Measurements from ENCODE around the gene C2CD2.
"Not testable (repeated sequence)": the region's sequence is repeated elsewhere in the genome, so short reads cannot be mapped to it uniquely, and the experiment has no call there.

Gene C2CD2

DNA sequence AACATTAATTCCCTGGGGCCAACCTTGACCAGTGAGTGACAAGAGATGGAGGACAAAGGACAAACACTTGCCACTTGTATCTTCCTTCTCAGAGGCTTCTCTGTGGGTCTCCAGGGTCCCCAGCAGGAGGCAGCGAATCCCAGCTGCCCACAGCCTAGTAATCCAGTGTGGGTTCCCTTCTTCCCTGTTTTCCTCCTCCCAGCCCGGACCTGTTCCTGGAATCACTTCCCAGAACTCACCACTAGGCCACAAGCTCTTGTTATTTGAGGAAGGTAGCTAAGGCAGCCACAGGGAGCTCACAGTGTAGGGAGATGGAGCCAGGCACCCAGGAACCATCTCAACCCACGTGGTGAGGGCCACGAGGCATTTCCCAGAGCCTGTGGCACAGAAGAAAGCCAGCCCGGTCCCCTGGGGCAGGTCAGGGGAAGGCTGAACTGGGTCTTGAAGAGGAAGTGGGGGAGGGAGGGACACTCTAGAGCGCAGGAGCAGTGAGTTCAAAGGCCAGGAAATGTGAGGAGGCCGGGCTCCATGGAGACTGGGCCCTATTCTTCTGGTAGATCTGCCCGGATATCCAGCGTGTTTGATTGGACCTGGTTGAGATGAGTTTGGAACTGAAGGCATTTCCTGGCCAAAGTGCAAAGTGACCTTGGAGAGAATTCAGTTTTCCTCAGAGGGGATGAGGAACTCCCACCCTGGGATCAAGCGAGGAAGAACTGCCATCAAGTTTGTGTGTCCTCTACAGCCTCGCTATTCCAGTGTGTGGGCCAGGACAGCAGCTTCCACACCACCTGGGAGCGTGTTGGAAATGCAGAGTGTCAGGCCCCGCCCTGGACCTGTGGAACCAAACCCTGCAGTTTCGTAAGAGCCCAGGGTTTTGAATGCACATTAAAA, 20.3 kb upstream of the C2CD2 start:
- FAIRE-seq = no peak

DNA sequence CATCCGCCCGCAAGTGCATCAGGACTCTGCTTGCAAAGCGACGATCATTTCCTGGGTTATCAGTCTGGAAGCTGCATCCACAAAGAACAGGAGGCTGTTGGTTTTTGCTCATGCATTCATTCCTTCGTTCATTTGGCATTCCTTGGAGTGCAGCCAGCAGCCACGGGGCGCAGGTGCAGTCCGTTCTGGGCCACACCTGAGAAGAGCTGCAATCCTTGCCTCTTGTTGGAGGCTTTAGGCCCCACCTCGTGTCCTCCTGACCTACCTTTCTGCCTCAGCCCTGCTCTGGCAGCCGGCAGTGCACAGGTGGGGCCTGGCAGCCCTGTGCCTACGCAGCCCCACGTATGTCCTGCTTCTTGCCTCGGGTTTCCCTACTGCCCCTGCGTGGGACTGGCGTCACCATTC, 19.6 kb upstream of the C2CD2 start:
- no peak for FAIRE-seq

DNA sequence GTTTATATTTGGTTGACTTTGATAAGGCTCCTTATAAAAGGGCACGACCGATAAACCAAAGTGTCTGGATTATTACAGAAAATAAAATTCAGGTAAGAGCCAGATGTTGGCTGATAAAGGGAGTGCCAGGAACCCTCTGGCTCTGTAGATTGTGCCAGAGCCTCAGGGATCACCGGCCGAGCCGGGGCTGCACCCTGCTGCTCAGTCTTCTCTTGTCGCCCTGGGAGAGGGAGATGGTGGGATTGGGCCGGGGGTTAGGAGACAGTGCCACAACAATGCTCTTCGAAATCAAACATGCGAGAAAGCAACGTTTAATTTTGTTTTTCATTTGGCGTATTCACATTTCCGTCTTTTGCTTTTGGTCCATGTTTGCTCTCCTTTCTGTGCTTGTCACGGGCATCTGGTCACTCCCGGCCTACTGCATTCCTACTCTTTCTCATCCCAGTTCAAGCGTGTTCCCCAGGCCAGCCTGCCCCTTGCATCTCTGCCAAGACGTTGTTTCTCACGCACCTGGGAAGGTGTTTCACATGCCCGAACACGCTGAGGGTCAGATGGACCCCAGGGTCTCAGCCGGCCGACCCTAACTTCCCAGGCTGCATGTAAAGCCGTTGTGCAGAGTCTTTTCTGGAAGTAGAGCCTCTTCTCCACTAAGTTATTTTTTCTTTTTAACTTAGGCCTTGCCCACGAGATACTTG, 18.8 kb upstream of the C2CD2 start:
- no peak for FAIRE-seq

- no peak for FAIRE-seq
Observed at GRCh38 chr21:41971891-41972290, 18.1 kb upstream of the C2CD2 start.

- no peak for FAIRE-seq
Observed at GRCh38 chr21:41970751-41971653, 17.2 kb upstream of the C2CD2 start.

- no peak for FAIRE-seq
Observed at GRCh38 chr21:41970106-41970391, 16.2 kb upstream of the C2CD2 start.

- FAIRE-seq = no peak
Observed at GRCh38 chr21:41967708-41968107, 13.9 kb upstream of the C2CD2 start.

GRCh38 chr21:41966872-41967621, 13.2 kb upstream of the C2CD2 start:
- FAIRE-seq = no peak

GRCh38 chr21:41966041-41966833, 12.4 kb upstream of the C2CD2 start:
- no peak for FAIRE-seq

DNA sequence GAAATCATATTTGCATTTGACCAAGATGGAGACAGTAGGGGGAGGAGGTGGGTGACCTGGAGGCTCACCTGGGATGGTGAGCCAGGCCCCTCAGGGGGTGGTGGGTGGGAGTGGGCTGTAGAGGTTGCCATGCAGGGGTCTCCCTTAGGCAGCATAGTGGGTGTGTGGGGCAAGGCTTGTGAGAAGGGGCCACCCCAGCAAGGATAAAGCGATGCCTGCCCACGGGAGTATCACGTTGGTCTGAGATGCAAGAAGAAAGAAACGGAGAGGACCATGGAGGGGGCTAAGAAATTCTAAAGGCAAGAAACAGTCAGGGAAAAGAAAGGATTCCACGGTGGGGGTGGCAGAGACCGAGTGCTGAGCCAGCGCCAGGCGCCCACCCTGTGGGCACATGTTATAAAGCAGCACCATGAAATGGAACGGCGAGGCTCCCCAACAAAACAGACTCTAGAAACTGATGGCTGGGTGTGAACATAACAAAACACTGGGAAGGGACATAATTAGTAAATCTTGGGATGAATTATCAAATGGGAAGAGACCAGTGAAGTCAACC, 11.7 kb upstream of the C2CD2 start:
- no peak for FAIRE-seq

DNA sequence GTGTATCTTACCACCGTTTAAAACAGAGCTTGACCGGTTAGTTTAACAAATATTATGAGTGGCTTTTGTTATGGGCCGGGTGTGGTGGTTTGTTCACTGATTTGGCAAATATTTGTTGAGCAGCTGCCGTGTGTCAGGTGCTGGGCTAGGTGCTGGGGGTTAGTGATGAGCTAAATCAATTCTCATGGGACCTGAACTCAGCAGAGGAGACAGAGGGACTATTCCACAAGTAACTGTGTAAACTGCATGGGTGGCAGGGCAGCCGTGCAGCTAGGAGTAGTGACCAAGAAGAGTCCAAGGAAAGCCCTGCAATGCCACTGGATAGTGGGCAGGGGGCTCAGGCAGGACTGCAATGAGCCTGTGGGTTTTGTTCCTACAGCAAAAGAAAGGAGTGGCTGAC, 11.2 kb upstream of the C2CD2 start:
- FAIRE-seq = no peak

- no peak for FAIRE-seq
Observed at GRCh38 chr21:41964171-41964570, 10.4 kb upstream of the C2CD2 start.

- no peak for FAIRE-seq
Observed at GRCh38 chr21:41962425-41962966, 8.7 kb upstream of the C2CD2 start.

DNA sequence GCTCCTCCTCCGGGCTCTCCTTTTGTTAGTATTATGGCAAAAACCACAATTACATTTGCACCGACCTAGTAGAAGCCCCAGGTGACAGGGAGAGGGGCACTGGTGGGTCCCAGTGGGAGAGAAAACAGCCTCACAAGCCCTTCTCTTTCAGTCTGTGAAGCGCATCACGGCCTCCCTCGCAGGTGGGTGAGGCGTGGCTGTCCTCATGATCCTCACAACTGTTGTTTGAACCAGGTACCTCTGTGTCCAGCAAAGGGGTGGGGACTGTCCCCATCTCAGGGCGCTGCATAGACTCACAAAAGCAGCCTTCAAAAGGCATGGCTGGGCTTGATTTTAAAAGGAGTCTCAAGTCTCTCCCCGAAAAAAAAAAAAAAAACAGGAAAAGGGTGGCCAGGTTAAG, 7.9 kb upstream of the C2CD2 start:
- FAIRE-seq = no peak

DNA sequence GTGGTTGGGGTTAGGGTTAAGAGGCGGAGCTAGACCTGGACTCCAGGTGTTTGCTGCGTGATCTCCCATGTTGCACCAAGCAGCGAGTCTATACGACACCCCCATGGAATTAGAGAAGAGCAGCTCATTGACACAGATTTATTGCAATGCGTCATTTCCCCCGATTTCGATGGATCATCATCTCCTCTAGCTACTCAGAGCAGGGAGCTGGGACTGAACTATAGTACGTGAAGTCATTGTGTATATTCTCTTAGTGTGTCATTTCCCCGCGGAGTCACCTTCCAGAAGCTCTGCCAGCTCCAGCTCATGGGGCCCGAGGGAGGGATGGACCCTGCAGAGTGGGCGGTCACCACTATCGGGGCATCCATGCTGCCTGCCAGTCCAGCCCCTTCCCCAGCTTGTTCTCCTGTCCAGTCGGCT, 7.5 kb upstream of the C2CD2 start:
- no peak for FAIRE-seq

GRCh38 chr21:41960386-41960785, 6.6 kb upstream of the C2CD2 start:
- no peak for FAIRE-seq

DNA sequence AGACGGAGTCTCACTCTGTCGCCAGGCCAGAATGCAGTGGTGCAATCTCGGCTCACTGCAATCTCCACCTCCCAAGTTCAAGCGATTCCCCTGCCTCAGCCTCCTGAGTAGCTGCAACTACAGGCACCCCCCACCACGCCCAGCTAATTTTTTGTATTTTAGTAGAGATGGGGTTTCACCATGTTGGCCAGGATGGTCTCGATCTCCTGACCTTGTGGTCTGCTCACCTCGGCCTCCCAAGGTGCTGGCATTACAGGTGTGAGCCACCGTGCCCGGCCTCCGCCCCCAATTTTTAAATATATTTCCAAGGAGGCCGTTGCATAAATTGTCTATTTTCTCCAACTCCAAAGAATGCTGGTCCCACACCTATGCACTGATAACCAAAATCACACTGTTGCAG, 5.9 kb upstream of the C2CD2 start:
- FAIRE-seq = not testable (repeated sequence)

DNA sequence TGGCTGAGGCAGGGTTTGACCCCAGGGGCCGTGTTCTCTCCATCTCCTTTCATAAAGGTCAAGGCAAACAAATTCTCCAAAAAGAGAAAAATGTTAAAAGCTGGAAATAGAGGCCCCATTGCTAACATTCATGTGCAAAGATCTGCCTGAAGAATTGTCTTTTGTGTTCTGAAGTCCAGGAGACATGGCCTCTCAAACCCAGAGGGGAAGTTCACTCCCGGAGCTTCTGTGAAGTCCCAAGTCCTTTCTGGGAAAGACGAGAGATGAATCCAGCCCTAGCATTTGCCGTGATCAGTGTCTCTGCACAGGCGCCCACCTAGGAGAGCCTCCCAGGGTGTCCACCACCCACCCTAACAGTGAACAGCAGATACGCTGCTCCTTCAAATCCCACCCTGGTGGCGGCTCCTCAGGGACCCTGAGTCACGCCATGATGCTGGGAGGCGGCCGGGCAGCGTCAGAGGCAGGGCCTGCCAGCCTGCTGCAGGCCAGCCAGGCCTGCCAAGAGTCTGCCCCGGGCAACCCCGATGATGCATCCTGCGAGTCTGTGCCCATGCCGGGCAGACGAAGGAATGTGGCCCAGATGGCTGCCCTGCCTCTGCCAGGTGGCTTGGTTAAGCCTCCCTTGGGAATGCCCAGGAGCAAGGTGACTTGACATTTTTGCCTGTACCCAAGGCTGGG, 5.2 kb upstream of the C2CD2 start:
- no peak for FAIRE-seq

DNA sequence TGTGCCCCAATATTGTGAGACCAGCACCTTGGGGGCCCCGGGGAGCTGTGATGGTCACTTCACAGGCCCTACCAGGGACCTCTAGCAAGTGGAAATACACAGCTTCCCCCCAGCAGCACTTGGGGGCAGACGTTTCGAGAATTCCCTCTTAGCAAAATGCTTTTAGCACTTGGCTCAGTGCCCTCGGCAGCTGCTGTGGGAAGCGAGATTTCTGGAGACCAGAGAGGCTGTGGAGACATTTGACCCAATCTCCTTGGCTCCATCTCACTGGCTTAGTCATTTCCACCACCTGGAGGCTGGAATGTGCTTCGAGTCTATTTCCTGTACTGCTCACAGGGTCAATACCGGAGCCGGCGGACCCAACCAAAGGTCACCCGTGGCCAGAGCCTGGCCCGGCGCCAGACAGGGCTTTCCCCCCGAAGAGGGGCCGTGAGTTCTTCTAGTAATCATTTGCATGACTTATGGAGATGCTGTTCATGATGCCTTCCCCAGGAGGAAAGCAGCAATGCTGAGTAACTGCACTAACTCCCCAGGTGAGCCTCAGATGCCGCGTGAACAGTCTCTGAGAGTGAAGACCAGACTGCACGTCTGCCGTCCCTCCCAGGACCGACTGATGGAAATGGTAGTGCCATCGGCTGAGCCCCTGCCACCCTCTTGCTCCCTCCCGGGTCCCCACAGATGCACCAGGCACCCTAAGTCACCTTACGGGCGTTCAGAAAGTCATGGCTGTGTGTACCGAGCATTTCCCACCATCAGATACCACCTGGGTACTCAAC, 4.4 kb upstream of the C2CD2 start:
- no peak for FAIRE-seq
